Activated gamma-delta T cell treated with anti-CD3 and anti-CD28 coated beads, Interleukin-2, amount 50 U/mL, for 16 hours (primary cell): Measurements from ENCODE around the gene CLDN7.

Experiments
- DNase-seq: peaks from one replicate; pipeline ENCODE4 v3.0.0-alpha.2; 2020; ENCODE audit warnings: low read depth

Gene CLDN7, protein sequence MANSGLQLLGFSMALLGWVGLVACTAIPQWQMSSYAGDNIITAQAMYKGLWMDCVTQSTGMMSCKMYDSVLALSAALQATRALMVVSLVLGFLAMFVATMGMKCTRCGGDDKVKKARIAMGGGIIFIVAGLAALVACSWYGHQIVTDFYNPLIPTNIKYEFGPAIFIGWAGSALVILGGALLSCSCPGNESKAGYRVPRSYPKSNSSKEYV

GRCh38 chr17:7262192-7262934, at the start of gene CLDN7:
TSS of gene CLDN7 (minus strand) at chr17:7262478. CDS start at chr17:7262043, 435 bp downstream.
- DNase-seq: no peak

GRCh38 chr17:7311110-7311705, 48.9 kb upstream of the CLDN7 start:
- no peak for DNase-seq

GRCh38 chr17:7309628-7310027, 47.4 kb upstream of the CLDN7 start:
- no peak for DNase-seq

GRCh38 chr17:7308625-7309433, 46.6 kb upstream of the CLDN7 start:
- peak; percentile 85 for DNase-seq

GRCh38 chr17:7307686-7308624, 45.7 kb upstream of the CLDN7 start:
- no peak for DNase-seq

- peak; percentile 100 for DNase-seq
These were observed 44.8 kb upstream of the CLDN7 start, which contains the start of gene EIF5A for GRCh38 chr17:7306911-7307685. TSS of gene EIF5A (plus strand) at chr17:7307628. CDS start at chr17:7309636, 2,008 bp downstream.

- no peak for DNase-seq
These were observed 41.9 kb upstream of the CLDN7 start for GRCh38 chr17:7304179-7304578.

DNA sequence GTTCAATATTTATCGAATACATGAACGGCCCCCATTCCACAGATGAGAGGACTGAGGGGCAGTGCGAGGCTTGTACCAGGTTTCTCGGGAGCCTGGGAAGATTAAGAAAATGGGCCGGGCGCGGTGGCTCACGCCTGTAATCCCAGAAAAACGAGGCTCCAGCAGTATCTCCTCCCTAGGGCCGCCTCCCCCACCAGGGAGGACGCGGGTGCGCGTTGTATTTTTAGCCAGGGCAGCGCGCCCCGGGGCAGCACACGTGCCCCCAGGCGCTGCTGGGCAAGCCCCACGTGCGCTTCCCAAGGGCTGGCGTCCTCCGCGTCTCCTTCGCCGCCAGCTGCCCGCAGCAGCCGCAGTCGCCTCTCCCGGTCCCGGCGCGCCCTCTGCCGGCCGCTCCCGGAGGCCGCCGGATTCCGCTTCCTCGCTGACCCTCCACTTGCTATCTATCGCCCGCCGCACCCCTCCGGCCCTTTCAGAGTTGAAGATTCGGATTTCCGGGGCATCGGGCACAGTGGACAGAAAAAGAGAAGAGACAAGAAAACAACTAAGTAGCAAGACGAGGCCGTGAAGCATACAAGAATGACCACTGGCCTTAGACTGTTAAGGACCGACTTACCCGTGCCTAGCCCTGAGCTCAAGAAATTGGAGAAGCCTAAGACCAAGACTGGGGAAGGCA, 34.0 kb upstream of the CLDN7 start:
- DNase-seq: peak; percentile 45

DNA sequence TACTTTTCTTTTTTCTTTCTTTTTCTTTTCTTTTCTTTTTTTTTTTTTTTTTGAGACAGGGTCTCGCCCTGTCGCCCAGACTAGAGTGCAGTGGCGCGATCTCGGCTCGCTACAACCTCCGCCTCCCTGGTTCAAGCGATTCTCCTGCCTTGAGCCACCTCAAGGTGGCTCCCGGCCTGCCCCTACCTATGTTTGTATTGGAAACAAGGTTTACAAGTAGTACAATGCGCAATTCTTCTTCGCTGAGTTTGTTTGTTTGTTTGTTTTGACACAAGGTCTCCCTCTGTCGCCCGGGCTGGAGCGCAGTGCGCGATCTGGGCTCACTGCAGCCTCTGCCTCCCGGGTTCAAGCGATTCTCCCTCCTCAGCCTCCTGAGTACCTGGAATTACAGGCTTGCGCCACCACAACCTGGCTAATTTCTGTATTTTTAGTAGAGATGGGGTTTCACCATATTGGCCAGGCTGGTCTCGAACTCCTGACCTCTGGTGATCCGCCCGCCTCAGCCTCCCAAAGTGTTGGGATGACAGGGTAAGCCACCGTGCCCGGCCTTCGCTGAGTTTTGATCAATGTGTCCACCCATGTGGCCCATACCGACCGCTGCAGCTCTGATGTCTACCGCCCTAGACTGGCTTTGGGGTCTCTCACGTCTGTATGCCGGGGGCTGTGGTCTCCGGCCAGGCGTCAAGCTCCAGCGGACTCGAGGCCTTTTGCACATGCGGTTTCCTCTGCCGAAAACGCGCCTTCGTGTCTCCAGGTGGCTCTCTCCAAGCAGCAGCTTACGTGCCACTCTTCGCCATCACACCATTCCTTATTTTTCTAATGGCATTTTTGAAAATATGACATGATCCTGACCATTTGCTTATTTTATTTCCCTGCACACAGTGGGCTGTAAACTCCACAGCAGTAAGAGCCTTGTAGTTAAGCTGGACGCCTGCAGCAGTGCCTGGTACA, 33.2 kb upstream of the CLDN7 start:
- no peak for DNase-seq

DNA sequence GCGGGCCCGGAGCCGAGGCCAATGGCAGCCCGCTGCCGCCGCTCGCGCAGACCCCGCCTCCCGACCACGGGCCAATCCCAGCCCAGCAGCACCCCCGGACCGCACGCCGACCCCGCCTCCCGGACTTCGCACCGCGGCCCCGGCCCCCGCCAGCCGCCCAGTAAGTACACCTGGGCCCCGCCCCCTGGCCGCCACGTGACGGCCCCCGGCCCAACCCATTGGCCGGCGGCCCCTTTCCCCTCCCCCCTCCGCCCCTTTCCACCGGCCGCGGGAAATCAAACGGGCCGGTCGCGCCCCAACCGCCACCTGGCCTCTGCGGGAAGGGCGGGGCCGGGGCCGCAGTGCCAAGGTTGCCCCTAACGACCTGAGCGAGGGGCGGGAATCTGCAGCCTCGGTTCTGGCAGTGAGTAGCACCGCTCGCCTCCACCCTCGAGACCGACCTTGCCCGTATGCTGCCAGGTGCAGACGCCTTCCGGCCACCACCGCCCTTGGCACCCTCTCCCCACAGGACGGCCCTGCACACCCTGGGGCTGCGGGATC, 32.4 kb upstream of the CLDN7 start, which contains the start of gene YBX2:
Gene YBX2 (minus strand): TSS at position 26 of the 540 bp plus-strand sequence. CDS start 139 bp downstream, outside the sequence.
- DNase-seq: peak; percentile 56

DNA sequence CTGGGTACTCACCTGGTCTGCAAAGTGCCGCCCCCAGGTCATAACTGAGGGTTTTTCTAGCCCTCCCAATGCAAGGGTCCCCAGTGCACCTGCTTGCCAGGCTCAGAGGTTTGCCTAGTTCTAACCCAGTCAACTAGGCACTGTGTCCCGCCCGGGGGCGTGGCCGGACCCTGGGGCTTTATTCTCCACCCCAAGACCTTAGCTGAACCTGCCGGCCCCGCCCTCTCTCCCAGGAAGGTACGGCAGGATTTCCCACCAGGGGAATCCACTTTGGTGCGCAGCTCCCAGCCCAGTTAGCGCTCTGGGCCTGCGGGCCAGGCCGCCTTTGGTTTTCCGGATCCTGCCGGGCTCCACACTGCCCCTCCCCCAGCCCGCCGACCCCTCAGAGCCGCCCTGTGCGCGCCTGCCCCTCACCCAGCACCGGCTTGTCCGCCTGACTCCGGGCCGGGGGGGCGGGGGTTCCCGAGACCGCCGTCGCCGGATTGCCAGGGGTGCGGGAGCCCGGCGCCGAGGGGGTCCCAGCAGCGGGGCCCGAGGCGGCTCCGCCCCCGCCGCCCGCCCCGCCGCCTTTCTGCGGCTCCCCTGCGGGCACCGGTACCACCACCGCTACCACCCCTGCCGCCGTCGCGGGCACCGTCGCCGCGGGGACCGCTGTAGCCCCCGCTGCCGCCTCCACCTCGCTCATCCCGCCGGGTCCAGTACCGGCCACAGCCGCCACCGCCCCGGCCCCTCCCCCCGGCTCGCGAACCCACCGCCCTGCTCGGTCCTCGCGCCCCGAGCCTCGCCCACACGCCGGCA, 31.7 kb upstream of the CLDN7 start:
- no peak for DNase-seq

- no peak for DNase-seq
These were observed 30.9 kb upstream of the CLDN7 start for GRCh38 chr17:7293159-7293558.

DNA sequence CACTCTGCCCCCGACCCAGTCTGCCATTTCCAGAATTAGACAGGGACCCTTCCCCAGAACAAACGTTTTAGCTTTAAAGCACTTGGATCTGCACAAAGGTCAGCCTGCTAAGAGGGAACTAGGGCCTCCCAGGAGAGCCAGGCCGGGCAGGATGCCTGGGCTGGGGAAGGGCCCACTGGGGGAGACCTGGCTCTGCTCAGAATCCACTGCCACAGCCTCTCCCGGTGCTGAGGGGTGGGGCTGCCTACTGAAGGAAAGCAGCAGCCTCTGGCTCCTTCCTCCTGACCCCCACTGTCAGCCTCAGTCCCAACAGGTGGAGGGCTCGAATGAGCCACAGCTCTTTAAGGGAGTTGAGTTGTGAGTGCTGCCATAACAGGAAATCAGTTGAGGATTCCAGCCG, 30.5 kb upstream of the CLDN7 start:
- DNase-seq: no peak

- DNase-seq: no peak
These were observed 29.9 kb upstream of the CLDN7 start for GRCh38 chr17:7292194-7292593.

DNA sequence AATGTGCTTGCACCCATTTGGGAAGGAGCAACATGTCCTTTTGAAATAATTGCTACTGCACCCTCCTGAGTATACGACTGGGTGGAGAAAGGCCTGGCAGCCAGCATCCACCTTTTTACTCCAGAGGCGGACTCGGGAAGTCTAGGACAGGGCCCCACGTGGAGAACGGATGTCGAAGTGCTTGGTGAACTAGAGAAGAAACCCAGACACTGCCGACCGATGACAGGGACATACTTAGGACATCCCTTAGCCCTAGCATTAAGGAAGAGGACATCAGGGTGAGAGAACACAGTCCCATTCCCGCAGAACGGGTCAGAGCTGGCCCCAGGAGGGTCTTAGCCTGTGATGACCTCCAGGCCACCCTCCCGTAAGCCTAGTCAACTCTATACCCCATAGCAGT, 28.4 kb upstream of the CLDN7 start:
- no peak for DNase-seq

DNA sequence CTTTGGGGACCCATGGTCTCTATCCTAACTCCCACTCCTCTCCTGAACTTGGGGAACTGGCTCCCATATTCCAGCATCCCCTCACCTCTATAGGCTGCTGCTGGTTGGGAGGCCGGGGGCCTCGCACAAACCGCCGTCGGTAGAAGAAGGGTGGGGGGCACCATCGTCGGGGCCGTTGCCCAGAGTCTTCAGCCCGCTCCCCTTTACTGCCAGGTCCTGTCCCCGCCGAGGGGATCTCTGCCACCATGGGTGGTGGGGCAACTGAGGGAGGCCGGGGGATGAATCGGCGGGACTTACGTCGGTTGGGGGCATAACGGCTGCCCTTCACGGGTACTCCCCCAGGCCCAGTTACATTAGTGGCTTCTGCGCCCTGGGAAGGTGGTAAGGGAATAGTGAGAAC, 27.9 kb upstream of the CLDN7 start:
- DNase-seq: no peak

GRCh38 chr17:7289256-7290032, 27.2 kb upstream of the CLDN7 start:
- no peak for DNase-seq
